Measurements from ENCODE around the gene CCDC167.

DNA sequence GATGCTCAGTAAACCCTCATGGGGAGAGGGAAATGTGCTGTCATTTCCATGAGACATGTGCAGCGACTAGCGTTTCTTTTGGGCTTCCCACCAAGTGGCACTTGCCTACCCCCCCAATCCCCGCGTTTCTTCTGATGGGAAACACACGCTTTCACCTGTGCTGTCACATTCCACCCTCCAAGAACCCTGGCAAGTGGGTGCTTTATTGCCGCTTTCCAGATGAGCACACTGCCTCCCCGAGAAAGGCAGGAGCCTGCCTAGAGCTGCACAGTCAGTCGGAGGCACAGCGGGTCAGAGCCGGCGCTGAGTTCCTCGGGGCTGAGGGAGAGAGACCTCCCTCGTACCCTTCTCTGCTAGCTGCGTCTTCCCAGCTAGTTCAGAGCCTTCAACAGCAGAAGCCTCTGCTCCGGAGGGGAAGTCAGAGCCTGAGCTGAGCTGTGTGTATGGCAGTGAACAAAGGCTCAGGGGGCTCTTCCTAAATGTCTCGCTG, 12.3 kb upstream of the CCDC167 start:
- TF ChIP-seq, protein P1, sequence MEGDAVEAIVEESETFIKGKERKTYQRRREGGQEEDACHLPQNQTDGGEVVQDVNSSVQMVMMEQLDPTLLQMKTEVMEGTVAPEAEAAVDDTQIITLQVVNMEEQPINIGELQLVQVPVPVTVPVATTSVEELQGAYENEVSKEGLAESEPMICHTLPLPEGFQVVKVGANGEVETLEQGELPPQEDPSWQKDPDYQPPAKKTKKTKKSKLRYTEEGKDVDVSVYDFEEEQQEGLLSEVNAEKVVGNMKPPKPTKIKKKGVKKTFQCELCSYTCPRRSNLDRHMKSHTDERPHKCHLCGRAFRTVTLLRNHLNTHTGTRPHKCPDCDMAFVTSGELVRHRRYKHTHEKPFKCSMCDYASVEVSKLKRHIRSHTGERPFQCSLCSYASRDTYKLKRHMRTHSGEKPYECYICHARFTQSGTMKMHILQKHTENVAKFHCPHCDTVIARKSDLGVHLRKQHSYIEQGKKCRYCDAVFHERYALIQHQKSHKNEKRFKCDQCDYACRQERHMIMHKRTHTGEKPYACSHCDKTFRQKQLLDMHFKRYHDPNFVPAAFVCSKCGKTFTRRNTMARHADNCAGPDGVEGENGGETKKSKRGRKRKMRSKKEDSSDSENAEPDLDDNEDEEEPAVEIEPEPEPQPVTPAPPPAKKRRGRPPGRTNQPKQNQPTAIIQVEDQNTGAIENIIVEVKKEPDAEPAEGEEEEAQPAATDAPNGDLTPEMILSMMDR (IDR thresholded peaks at IDR 0.05) = no peak
- TF ChIP-seq POLR2A (IDR thresholded peaks at IDR 0.05) = no peak
